ENCODE data around the gene FERMT3.

Gene FERMT3

DNA sequence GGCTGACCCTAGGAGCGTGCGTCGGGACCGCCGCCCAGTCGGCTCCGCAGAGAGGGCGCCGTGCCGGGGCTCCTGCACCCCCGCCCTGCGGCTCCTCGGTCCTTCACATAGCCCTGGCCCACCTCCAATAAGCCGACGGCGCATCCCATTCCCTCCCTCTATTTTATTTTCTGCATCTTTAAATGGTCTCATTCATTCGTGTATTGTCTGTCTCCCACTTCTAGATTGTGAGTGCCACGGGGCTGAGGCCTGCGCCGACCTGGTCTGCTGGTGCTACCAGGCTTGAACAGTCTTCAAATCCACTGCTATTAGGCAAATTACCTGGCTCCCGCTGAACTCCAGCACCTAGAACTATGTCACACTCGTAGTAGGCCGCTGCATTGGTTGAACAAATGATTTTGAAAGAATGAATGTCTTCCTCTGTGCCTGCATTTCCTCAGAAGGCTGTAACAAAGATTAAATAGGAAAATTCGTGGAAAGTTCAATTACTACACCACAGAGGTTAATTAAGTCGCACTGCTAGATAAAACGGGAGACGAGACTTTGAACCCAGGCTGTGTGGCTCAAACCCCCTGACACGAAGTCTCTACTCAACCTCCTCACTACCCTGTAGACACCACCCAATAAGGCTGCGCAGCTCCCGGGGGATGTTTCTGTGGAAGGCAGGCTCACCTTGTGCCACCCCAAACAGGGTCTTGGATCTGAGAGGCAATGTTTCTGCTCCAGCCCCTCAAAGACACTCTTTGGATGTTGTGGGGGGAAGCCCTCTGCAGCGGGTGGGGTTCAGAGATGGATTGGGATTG is 41.4 kb downstream of the FERMT3 start:
- H3K27me3 ChIP-seq = no peaks in the 10 kb centered on the region
- peak overlapping the region; percentile 65 for H3K4me3 ChIP-seq (ENCODE audit: low read depth, low read length)
- TF ChIP-seq, protein P1, sequence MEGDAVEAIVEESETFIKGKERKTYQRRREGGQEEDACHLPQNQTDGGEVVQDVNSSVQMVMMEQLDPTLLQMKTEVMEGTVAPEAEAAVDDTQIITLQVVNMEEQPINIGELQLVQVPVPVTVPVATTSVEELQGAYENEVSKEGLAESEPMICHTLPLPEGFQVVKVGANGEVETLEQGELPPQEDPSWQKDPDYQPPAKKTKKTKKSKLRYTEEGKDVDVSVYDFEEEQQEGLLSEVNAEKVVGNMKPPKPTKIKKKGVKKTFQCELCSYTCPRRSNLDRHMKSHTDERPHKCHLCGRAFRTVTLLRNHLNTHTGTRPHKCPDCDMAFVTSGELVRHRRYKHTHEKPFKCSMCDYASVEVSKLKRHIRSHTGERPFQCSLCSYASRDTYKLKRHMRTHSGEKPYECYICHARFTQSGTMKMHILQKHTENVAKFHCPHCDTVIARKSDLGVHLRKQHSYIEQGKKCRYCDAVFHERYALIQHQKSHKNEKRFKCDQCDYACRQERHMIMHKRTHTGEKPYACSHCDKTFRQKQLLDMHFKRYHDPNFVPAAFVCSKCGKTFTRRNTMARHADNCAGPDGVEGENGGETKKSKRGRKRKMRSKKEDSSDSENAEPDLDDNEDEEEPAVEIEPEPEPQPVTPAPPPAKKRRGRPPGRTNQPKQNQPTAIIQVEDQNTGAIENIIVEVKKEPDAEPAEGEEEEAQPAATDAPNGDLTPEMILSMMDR (IDR thresholded peaks at IDR 0.05; ENCODE audit: low read depth, low read length) = no peak
- H3K9me3 ChIP-seq = no peaks in the 10 kb centered on the region
- no peak for DNase-seq
- H3K4me1 ChIP-seq = no peaks in the 10 kb centered on the region; the same call in 1 of the 2 replicates
- H3K36me3 ChIP-seq = no peaks in the 10 kb centered on the region

GRCh38 chr11:64248578-64248977 is 42.1 kb downstream of the FERMT3 start:
- Histone ChIP-seq H3K4me3 (ENCODE audit: low read depth, low read length) (no peak overlapping the region), H3K9me3 (no peaks in the 10 kb centered on the region), H3K27me3 (no peaks in the 10 kb centered on the region), H3K36me3 (no peaks in the 10 kb centered on the region), H3K4me1 (no peaks in the 10 kb centered on the region; the same call in 1 of the 2 replicates)
- DNase-seq = no peak
- TF ChIP-seq, protein P1 (IDR thresholded peaks at IDR 0.05; ENCODE audit: low read depth, low read length) = no peak

GRCh38 chr11:64249038-64249437 is 42.5 kb downstream of the FERMT3 start:
- Histone ChIP-seq H3K36me3 (no peaks in the 10 kb centered on the region), H3K9me3 (no peaks in the 10 kb centered on the region), H3K27me3 (no peaks in the 10 kb centered on the region), H3K4me1 (no peaks in the 10 kb centered on the region; the same call in 1 of the 2 replicates), H3K4me3 (ENCODE audit: low read depth, low read length) (no peak overlapping the region)
- TF ChIP-seq, protein P1 (IDR thresholded peaks at IDR 0.05; ENCODE audit: low read depth, low read length) = no peak
- no peak for DNase-seq

GRCh38 chr11:64249563-64250414 is 43.3 kb downstream of the FERMT3 start:
- DNase-seq = no peak
- no peaks in the 10 kb centered on the region; the same call in 1 of the 2 replicates for H3K4me1 ChIP-seq
- H3K27me3 ChIP-seq = no peaks in the 10 kb centered on the region
- TF ChIP-seq, protein P1 (IDR thresholded peaks at IDR 0.05; ENCODE audit: low read depth, low read length) = no peak
- H3K9me3 ChIP-seq = no peaks in the 10 kb centered on the region
- H3K4me3 ChIP-seq (ENCODE audit: low read depth, low read length) = no peak overlapping the region
- H3K36me3 ChIP-seq = no peaks in the 10 kb centered on the region

DNA sequence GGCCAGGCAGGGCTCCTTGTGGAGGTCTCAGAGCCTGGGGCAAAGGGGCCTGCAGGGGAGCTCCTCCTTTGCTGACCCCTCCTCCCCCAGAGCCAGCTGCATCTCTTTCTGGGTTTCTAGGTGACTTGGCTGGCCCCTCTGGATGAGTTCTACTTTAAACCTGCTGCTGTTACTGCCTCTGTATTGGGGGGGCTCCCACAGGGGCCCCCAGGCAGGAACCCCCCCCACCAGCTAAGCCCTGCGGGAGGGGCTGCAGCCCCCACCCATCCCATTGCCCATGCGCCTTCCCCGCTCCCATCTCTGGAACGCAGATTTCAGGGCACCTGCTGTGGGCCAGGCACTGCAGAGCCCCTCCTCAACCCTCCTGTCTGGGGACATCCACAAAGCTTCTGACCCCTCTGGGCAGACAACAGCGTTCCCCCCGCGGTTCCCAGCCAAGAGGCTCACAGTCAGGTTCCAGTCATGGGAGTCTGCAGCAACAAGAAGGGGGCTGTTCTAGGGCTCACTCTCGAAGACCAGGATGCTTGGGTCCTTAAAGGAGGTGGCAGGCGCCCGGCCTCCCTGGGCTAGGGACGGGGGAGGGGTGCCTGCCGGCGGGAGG is 44.0 kb downstream of the FERMT3 start:
- no peak for DNase-seq
- Histone ChIP-seq H3K36me3 (no peaks in the 10 kb centered on the region), H3K4me1 (no peaks in the 10 kb centered on the region; the same call in 1 of the 2 replicates), H3K4me3 (ENCODE audit: low read depth, low read length) (peak overlapping the region; percentile 49), H3K9me3 (no peaks in the 10 kb centered on the region), H3K27me3 (no peaks in the 10 kb centered on the region)
- TF ChIP-seq, protein P1 (IDR thresholded peaks at IDR 0.05; ENCODE audit: low read depth, low read length) = no peak
